Measurements from ENCODE around the gene CYP1B1. TPM values are rescaled to one million over a fixed set of nuclear protein-coding genes. Genes with fewer than 3 reads are reported as not detected.
"Not testable (repeated sequence)": the region's sequence is repeated elsewhere in the genome, so short reads cannot be mapped to it uniquely, and the experiment has no call there.

Gene CYP1B1
- total RNA-seq, 2 donors from 2014 or later, result 2.5 to 4.3 TPM

DNA sequence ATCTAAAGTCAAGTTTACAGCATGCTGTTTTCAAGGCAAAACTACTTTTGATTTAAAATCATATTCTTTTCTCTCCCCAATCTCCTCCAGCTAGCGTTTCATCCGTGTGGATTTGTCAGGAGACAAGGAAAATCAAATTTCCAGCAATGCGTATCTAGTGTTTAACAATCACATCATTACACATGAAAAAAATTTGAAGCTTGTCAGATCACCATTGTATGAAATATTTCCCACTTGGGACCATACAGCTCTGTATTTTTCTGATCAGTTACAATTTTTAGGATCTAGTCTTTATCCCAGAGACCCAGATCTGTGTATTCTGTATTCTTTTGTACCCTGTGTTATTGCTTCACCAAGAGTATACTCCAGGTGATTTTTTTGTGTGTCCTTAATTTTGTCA is 28.6 kb upstream of the CYP1B1 start:
- intact Hi-C loops (cut with DNase I, micrococcal nuclease), result no loop called here
- DNase-seq (no peak), ATAC-seq (no peak)

DNA sequence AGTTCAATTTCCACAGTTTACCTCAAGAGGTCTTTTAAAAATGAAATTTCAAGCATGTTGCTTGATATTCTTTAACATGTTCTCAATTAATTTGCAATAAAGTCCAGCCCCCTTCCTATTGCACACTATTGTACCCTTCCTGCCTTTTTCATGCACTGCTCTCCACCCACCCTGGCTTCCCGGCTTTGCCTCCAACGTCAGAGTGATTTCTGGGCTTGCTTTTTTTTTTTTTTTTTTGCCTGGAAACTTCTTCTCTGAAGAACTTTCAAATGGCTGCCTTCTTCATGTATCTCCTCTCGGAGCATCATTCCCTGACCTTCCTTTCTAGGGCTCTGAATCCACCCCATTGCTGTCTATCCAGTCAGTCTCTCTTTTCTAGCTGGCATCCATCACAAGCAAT is 24.4 kb upstream of the CYP1B1 start:
- ATAC-seq (no peak), DNase-seq (no peak)
- intact Hi-C loops (cut with DNase I, micrococcal nuclease), result no loop called here

DNA sequence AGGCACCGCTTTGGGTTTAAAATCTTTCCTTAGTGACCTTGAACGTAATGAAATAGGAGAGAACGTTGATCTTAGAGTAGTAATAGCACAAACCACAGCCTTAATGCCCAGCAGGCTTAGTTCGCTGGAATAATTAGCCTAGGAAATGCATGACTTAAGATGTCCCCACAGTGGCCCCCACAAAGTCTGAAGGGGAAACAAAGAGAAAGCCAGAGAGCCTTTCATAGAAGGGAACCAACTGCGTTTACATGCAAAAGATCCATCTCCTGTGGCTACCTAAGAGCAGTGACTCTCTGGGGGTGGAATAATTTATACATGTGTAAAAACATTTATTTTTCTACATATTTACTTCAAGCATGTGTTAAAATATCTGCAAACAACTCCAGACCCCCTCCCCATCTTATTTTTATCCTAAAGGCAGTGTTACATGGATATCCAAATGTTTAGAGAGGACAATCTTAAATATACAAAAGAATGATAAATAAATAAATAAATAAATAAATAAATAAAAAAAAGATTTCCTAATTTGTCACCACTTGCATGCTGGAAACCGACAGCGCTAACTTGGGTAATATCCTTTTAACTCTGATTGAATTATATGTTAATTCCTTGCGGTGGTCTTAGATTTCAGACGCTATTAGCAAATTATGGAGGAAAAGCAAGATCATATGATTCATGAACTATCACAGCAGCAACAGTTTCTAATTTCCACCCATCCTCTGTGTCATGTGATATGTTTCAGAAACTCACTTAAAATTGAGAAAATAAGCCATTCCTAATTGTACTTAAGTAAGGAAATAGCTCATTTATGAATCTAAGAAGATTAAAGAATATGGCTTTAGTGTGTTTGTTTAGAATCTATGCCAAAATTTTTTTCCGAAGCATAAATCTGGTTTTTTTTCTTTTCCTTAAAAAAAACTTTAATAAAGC is 23.4 kb upstream of the CYP1B1 start:
- ATAC-seq, result no peak
- no peak for DNase-seq
- intact Hi-C loops (cut with DNase I, micrococcal nuclease), result no loop called here

DNA sequence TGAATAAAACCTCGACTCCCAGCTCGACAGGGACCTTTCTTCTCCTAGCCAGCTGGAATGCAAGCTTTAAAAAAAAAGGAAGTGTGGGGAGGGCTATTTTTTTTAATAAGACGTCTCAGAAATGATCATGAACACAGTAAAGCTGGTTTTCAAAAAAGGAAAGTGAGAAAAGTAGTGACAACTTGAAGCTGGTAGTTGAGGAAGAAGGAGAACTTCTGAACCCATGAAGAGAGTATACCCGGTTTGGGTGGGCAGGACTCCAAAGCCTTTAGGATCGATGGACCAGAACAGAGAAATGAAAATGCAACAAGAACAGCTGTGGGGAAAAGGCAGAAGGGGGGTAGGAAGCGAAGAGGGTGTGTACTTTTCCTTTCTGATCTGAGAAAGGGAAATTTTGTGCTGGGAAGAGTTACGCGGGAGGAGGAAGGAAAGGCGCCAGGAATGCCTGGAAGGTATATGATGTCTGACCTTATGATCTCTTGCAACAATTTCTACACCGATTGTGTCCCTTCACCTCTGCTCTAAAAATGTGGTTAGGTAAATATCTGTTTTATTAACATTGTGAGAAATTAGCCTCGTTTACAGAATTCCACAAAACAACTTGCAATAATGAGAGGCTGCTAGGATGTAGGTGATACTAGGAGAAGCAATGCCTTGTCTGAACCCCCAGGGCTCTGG is 22.6 kb upstream of the CYP1B1 start:
- no peak for ATAC-seq
- no peak for DNase-seq
- intact Hi-C loops (cut with DNase I, micrococcal nuclease), result no loop called here

DNA sequence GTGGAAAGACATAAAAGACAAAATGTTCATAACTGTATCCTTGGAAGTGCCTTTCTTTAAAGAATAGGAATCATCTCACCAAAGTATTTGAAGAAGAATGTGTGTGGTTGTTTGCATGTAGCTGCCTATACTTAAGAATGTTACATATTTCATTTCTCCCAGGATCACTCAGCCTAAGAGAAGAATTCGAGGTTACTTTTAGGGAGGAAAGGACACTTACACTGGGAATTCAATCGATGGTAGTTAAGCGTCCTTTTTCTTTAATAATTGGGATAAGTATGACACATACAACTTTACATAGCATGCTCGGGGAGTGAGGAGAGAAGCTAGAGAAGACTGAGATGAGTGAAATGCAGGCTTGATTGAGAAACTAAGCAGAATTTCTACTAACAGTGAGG is 22.0 kb upstream of the CYP1B1 start:
- intact Hi-C loops (cut with DNase I, micrococcal nuclease), result no loop called here
- no peak for DNase-seq
- ATAC-seq, result no peak

DNA sequence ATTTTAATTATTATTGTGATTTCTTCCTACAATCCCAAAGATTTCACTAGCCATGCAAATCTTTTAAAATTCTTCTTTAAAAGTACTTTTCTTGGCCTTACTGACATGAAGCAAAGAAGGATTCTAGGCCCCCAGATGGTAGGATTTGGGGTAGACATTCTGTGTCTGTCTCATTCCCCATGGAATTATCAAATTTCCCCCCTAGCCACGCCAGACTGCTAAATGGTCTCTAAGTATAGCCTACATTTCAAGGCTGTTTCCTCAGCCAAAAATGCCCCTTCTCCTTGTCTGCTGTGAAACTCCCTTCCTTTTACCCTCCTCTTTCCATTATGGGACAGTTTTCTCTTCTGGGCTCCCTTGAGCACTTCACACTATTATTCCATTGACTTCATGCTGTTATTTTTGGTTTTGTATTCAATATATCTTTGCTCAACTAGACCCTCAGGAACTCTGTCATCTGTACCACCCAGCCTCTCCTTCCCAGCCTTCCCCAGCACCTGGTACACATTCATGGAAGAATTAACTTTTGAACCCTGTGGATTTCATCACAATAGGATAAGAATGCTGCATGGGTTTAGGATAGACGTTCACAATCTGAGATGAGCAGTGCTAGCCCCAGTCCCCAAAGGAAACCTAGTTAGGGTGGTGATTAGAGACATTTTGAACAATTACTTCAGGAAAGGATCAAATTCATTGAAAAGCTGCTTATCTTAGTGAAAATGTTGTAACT is 21.5 kb upstream of the CYP1B1 start:
- no peak for DNase-seq
- ATAC-seq, result no peak
- intact Hi-C loops (cut with DNase I, micrococcal nuclease), result no loop called here

DNA sequence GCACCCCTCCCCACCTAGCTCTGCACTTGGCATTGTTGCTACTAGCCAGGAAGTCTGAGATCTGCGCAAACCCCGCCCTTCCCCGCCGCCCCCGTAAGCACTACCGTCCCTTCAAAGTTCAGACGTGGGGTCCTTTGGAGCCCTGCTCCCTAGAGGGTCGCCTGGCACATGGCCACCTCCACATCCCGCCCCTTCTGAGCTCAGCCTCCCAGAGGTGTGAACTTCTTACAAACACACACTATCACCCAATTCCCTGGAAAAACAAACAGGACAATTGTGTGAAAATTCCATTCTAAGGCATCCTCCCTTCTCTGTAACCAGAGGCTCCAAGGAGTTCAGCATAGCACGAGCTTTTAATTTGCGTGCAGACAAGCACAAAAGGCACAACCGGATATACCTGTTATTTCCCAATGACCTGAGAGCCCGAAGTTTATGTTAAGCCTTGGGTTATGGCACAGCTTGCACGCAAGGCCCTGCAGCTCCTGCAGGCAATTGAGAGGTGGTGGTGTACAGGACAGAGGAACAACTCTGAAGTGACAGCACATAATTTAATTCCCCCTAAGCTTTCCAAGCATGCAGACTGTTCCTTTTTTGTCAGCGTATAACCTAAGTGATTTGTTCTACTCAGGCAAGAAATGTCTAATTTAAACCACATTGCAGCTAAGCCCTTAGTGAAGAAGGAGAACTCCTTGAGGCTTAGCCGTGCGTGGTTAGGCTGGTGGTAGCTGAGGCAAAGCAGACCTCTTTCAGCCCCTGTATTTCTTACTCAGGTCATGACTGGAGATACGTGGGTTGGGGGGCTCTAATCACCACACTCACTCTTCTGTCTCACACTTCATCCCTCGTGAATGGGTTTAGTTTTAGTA is 20.3 kb upstream of the CYP1B1 start:
- ATAC-seq, result peak; percentile 48

DNA sequence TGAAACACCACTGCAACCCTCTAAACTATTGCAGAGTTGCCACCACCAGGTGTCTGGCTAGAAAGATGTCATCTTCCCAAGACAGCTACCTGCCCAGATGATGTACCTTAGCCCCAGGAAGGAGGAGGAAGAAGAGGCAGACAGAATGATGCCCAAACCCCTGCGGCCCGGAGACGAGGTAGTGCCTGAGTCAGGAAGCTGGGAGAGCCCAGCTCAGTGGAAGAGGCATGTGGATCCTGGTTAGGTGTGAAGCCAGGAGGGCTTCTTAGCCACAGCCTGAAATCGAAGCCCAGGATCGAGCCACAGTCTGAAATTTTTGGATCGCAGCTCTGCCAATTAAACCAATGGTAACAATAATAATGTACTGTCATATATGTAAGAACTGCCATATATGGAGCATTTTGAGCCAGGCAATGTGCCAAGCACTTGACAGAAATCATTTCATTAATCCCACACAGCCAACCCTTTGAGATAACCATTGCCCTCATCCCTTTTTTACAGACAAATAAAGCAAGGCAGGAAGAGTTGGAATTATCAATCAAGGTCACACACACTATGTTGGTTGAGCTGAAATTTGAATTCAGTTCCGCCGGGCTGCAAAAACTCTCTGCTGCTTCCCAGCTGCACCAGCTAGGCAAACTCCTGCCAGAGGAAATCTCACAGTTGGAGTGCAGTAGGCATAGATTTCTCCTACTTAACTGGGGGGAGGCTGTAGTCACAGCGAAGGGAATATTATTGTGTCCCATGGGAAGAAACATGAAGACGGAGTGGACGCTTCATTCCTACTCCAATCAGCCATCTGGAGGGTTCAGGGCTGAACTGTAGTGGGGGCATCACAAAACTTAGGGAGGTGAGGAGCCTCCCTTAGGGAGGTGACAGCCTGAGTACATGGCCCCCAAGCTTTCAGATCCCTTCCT is 19.4 kb upstream of the CYP1B1 start:
- intact Hi-C loops (cut with DNase I, micrococcal nuclease), result no loop called here
- ATAC-seq (no peak), DNase-seq (no peak)

More for the DNA sequence above, 20.3 kb upstream of the CYP1B1 start:
- intact Hi-C loops (cut with DNase I, micrococcal nuclease), result no loop called here
- DNase-seq, result no peak

DNA sequence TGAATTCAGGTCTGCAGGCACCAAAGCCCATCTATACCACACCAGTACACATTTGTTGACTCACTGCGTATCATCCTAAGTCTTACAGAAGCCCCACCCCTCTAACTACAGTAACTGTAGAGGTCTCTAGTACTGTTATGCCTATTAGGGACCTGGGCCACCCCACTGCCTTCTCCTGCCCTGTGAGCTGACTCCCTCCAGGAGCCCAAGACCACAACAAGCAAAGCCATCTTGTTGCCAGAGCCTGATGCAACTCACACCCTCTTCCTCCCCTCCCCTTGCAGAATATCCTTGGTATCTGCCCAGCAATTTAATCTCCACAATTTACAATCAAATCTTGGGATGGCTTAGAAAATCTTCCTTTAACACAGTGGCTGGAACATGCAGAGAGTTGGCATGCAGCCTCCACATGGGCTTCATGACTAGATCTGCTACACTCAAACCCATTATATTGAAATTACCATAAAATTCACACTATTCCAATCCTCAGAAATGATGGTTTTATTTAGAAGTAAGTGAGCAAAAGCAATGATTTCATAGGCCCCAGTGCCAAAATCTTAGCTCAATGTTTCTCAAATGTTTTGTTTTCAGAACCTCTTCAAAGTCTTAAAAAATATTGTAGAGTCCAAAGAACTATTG is 17.7 kb upstream of the CYP1B1 start:
- intact Hi-C loops (cut with DNase I, micrococcal nuclease), result no loop called here
- DNase-seq, result no peak
- ATAC-seq, result no peak

DNA sequence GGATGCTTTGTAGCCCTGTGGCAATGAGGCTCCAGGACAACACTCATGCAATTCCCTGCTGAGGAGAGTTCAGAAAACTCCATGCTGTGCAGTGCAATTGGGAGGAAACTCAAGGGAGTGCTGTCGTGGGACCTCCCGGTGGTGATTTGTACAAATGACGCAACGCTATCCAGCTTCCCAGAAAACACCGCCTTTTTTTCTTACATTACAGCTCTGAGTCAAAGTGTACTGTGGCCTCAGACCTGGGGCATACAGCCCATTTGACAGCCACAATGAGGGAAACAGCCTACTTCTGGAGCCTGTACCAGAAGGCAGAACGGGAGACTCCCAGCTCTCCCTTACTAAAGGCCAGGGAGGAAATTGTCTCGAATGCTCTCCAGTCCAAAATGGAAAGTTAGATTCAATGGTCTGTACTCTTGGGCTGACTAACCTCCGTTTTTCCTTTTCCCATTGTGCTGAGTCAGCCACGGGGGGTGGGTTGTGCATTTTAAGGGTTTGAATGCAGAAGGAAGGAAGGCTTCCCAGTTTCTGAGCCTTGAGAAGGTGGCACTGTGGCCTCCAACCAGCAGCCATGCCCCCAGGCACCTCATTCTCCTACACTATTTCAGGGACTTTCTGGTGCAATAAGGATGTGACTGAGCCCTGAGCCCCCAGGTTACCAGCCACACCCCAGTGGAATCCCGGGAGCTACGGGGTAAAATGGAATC is 16.4 kb upstream of the CYP1B1 start:
- DNase-seq (no peak), ATAC-seq (no peak)
- intact Hi-C loops (cut with DNase I, micrococcal nuclease), result no loop called here

DNA sequence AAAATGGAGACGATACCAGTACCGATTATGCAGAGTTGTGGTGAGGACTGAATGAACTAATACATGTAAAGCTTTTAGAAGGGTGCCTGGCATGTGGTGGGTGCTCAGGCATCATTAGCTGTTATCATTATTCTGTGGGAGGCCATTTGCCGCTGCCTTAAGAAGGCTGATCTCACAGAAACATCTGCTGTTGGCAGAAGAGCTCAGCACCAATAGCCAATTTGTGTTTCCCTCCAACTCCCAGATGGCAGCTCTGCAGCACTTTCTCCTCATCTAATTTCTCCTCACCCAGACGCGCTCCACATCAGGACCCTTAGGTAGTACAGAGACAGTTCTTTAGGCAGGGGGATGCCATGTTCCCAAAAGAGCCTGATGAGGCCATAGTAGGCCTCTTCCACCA is 15.8 kb upstream of the CYP1B1 start:
- ATAC-seq (no peak), DNase-seq (no peak)
- intact Hi-C loops (cut with DNase I, micrococcal nuclease), result no loop called here

DNA sequence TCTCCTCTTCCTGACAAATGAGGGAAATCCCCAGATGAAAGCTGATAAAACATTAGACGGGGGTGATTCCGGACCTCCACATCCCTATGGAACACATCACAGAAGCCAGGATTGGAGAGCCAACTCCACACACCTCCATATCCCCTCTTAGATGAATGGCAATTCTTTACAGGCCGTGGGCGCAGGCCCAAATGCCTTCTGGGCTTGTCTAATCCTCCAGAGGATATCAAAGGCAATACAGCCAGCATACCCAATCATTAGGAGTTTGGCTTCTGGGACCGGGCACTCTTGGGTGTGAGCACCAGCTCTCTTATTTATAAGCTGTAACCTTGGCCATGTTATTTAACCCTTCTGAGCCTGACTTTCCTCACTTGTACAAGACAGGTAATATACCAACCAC is 15.0 kb upstream of the CYP1B1 start:
- DNase-seq, result no peak
- no peak for ATAC-seq
- intact Hi-C loops (cut with DNase I, micrococcal nuclease), result no loop called here

DNA sequence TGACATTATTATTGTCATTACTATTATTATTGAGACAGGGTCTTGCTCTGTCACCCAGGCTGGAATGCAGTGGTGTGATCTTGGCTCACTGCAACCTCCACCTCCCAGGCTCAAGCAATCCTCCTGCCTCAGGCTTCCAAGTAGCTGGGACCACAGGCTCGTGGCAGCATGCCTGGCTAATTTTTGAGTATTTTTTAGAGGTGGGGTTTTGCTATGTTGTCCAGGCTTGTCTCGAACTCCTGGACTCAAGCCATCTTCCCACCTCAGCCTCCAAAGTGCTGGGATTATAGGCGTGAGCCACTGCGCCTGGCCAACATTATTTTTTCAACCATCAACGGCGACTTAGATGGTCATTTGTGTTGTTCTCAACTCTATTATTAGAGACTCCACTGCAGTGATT is 14.3 kb upstream of the CYP1B1 start:
- ATAC-seq; intact Hi-C loops (cut with DNase I, micrococcal nuclease); DNase-seq: not testable (repeated sequence)

DNA sequence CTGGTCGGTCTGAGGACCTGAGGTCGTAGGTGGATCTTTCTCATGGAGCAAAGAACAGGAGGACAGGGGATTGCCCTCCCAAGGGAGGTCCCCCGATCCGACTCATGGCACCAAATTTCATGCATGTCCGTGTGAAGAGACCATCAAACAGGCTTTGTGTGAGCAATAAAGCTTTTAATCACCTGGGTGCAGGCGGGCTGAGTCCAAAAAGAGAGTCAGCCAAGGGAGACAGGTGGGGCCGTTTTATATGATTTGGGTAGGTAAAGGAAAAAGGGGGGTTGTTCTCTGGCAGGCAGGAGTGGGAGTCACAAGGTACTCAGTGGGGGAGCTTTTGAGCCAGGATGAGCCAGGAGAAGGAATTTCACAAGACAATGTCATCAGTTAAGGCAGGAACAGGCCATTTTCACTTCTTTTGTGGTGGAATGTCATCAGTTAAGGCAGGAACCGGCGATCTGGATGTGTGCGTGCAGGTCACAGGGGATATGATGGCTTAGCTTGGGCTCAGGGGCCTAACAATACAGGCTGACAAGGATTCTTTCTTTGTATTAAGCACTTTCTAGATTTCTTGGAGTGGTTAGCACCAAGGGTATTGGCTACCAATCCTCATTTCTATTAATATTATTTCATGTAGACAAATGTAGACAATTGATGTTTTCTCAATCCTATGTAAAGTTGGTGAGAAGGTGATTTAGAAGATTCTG is 10.2 kb upstream of the CYP1B1 start:
- intact Hi-C loops (cut with DNase I, micrococcal nuclease); ATAC-seq; DNase-seq: not testable (repeated sequence)

DNA sequence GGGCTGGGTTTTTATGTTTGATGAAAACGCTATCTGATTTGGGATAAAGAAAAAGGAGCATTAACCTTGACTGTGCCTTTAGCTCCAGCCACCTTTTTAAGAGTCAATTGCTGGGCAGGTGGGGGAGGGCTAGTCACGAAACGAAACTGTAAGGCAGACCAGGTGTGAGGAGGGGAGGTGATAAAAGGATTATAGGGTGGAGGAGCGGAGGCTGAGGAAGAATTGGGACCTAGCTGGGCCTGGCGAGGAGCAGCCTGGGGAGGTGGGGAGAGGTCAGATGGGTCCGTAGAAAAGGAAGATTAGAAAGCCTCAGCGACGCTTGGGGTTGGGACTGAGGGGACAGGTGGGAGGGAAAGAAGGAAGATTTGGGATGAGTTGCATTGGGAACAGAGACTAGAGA is 8.6 kb upstream of the CYP1B1 start:
- DNase-seq; ATAC-seq; intact Hi-C loops (cut with DNase I, micrococcal nuclease): not testable (repeated sequence)

DNA sequence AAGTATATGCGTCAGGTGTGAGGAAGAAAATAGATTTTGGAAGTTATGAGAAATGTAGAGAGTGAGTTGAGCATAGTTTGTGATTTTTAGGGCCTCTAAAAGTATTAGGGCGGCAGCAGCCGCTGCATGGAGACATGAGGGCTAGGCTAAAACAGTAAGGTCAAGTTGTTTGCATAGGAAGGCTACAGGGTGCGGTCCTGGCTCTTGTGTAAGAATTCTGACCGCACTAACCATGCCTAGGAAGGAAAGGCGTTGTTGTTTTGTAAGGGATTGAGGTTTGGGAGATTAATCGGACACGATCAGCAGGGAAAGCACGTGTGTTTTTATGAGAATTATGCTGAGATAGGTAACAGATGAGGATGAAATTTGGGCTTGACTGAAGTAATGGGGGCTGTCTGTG is 6.8 kb upstream of the CYP1B1 start:
- intact Hi-C loops (cut with DNase I, micrococcal nuclease); ATAC-seq; DNase-seq: not testable (repeated sequence)

Data from left colon (tissue), 2 donors.